CD1c-positive myeloid dendritic cell (primary cell): ENCODE measurements around the gene ZNF608.

Experiments
- DNase-seq: peaks from one replicate; pipeline ENCODE4 v3.0.0-alpha.2; 2016; ENCODE audit errors: extremely low spot score

ZNF608 gene, protein sequence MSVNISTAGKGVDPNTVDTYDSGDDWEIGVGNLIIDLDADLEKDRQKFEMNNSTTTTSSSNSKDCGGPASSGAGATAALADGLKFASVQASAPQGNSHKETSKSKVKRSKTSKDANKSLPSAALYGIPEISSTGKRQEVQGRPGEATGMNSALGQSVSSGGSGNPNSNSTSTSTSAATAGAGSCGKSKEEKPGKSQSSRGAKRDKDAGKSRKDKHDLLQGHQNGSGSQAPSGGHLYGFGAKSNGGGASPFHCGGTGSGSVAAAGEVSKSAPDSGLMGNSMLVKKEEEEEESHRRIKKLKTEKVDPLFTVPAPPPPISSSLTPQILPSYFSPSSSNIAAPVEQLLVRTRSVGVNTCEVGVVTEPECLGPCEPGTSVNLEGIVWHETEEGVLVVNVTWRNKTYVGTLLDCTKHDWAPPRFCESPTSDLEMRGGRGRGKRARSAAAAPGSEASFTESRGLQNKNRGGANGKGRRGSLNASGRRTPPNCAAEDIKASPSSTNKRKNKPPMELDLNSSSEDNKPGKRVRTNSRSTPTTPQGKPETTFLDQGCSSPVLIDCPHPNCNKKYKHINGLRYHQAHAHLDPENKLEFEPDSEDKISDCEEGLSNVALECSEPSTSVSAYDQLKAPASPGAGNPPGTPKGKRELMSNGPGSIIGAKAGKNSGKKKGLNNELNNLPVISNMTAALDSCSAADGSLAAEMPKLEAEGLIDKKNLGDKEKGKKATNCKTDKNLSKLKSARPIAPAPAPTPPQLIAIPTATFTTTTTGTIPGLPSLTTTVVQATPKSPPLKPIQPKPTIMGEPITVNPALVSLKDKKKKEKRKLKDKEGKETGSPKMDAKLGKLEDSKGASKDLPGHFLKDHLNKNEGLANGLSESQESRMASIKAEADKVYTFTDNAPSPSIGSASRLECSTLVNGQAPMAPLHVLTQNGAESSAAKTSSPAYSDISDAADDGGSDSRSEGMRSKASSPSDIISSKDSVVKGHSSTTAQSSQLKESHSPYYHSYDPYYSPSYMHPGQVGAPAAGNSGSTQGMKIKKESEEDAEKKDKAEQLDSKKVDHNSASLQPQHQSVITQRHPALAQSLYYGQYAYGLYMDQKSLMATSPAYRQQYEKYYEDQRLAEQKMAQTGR (N-terminal part only)

DNA sequence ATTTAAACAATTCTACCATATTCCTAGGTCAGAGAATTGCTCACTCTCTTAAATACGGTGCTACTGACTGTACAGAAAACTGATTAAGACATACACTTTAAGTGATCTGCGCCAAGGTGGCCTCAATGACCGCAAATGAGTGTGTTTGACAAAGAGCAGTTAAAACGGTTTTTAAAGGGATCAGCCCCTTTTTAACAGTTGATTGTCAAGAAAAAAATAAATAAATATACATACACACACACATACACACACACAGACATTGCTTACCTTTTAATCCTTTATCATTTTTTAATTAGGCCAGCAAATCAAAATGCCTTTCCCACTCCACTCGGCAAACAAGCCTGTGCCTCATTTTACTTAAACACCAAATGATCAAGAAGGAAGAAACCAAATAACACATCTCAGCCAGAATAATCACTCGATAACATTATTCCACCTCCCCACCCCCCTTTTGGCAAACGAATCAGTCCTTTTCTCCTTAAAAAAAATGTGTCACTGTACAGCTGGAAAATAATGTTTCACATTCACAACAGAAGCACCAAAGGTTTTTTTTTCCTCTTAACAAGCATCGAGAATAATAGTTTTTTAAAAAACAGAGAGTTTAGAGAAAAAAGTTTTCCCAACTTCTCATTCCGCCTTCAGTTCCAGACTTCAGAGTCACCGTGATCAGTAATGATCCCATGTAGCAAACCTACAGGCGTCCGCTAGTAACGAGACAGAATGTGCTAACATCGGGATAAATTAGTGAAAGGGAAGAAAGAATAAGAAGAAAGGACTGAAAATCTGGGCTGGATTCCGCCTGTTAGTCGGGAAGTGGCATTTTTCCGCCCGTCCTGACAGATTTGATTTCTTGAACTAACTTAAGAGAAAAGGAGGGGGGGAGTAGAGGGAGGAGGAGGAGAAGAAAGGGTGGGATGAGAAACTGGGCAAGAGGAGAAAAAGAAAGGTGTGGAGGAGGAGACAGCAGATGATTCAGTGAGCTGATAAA is at the start of gene ZNF608:
Gene ZNF608, minus strand, starts transcription at position 712 of the 988 bp plus-strand sequence. CDS start 1,650 bp downstream, outside the sequence.
- DNase-seq: peak; percentile 12

DNA sequence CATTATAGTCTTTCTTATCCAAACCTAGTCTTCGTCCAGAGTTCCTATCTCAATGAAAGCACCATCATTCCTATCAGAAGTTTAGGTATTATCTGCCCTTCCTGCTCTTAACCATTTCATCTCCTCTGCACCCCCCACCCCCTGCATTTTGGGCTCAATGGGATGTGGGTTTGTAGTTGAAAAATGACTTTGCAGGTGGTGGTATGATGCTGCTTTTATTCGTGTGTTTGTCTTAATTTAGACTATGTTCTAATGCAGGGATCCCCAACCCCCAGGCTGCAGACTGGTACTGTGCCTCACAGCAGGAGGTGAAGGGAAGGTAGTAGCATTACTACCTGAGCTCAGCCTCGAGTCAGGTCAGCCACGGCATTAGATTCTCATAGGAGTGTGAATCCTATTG is 49.4 kb upstream of the ZNF608 start:
- DNase-seq: no peak

DNA sequence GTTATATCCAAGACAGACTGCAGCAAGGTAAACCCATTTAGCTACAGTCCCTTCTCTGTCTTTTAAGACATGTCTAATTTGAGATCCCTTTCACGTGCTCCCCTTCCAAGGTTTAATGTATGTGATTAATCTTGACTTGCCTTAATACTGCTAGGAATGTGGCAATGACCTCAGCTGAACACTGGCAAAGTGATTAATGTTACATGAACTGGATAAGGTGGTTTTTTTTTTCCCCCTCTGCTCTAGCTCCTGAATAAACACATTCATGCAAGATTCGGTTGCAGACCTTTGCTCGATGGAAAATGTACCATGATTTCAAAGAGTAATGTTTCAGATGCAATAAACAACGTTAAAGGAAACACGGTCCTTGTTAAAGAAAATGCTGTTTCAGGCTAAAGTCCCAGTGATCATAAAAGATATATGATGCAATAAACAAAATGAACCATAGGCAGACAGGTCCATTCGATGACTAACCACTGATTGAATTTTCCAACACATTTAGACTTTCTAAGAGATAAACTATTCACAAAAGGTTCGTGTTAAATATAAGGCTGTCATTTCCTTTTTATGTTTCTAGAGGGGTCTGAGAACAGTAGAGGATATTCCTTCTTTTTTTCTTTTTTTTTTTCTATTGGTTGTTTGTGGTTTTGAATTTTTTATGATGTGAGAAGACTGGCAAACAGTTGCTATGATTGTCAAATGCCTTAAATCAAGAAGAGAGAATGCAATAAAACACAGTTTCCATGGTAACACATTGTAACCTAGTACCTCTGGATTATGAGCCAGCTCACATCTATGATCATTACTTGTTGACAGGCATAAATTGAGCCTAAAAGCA is 44.7 kb upstream of the ZNF608 start:
- no peak for DNase-seq

DNA sequence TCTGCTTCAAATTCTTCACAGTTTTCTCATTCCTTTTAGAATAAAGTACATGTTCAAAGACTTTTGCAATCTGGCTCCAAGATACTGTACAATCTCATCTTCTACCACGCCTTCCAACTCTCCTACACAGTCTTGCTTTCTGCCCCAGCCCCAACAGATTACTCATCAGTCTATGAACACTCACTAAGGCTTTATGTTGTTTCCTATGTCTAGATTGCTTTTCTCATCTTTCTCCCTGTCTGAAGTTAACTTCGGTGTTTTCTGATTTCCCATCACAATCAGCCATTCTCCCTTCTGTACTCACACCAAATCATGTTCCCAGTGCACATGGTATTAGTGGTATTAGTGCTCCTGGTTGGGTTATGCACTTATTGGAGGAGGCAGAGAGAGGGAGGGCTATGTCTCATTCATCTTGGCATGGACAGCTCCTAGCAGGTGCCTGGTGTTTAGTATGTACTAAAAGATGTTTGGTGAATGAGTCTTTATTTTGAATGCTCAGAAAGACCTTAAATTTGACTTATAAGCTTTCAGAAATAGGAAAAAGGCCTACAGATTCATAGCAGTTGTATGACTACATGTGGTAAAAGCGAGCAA is 44.0 kb upstream of the ZNF608 start:
- DNase-seq: no peak

DNA sequence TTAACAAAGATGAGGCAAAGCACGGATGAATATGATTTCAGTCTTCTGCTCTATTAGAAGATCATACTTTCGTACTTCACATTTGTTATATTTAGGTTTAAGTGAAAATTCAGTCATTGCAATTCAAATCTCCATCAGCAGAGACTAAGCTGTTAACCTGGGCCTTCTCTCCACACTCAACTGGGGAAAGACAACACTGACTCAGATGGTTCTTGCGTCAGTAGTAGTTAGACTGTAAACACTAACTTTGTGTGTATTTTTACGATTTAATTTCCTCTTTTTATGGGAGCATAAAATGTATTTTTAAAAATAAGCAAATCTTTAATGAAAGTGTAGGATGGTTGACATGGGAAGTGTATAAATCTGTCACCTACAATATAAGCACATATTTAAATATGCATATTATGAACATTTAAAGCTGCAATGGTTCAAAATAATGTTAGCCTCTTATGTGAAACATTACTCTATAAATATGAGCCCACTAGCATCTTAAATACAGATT is 42.7 kb upstream of the ZNF608 start:
- no peak for DNase-seq

DNA sequence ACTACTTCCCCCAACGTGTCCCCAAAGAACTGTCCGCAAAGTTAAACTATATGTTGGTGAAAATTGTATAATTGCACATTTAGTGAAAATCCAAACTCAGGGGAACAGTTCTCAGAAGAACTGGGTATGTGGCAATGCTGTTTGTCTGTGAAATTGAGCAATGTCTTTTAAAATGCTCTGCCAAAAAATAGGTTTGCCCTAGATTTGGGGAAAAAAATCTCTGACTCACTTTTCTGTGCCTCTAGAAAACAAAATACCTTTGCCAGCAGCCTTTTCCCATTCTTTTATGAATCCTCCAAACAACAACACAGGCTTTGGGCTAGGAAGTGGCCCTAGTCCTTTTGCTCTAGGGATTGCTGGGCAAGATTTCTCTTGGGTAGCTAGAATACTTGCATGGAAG is 37.4 kb upstream of the ZNF608 start:
- DNase-seq: no peak

DNA sequence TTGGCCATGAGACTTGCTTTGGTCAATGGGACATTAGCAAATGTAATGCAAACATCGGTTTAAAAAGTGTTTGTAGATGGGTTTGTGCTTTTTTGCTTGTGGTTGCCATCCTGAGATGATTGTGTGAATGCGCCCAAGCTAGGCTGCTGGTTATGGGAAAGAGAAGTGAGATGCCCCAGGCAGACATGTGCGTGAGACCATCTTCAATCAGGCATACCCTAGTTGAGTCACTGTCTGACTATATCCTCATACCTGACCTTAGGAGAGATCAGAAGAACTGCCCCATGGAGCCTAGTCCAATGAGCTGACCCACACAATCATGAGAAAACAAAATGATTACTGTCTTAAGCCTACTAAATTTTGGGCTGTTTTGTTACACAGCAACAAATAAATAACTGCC is 36.8 kb upstream of the ZNF608 start:
- no peak for DNase-seq

DNA sequence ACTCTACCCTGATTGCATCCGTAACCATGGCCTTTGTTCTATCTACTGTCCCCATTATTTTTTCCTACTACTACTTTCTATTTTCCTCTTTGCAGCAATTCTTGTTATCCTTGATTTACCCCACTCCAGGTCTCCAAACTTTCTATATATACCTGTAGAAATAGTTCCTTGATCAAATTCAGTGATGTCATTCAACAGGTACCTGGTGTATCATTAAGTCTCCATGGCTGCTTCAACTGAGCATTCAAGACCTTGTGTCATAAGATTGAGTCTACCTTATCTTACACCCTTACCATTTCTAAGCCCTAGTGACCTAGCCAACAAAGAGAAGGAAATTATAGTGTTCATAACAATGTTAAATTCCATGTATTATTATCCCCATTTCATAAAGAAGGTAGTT is 35.8 kb upstream of the ZNF608 start:
- DNase-seq: no peak

DNA sequence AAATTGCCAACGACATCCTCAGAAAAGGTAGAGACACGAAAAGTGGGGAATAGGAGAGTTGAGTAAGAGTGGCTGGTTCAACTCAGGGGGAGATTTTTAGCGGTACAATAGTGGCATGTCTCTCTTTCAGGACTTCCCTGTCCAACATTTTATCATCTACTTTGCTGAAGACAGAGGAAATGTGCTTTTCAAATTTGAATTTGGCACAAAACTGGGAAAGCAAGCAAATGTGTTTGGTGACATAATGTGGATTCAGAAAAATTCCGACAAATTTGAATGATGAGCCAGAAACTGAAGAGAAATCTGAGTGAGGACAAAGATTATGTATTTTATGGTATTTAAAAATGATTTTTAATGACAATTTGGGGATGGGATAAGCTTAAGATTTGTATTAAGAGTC is 33.6 kb upstream of the ZNF608 start:
- no peak for DNase-seq

DNA sequence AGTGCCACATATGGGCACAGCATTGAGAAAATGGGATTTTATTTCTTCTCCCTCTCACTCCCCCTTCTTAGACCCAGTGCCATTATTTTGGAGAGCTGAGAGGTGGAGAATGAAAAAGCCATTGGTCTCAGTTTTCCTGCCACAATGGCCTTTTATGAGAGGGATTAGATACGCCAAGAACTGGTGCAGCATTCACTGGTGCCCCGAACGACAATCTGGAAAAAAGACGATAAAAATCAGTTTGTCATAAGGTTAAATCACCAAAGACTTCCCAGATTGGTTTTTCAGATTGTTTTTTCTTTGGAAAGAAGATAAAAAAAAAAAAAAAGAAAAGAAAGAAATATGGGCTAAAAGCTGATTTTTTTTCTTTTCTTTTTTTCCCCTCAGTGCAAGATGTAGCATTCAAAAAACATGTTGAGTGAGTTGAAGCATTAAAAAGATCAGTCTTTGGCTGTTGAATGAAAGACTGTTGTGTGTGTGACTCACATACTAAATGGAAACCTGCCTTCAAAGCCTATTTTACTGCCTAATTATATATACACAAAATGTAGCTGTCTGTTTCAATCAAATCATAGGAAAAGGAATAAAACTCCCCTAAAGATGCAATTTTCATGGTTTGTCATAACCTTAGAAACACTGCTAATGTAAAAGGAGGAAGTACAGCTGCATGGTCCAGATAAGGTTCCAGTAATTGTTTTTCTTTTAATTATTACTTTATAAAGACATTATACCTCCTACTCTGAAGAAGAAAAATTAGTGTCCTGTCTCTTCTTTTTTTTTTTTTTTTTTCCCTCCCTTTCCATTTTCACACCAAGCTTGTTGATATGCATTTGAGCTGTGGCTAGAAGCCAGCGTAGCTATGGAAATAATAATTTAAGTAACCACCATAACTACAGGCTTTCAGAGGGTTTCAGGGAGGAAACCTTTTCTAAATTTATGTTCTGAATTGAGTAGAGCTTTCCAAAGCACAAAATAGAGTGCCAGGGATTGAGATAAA is 27.2 kb upstream of the ZNF608 start:
- no peak for DNase-seq

DNA sequence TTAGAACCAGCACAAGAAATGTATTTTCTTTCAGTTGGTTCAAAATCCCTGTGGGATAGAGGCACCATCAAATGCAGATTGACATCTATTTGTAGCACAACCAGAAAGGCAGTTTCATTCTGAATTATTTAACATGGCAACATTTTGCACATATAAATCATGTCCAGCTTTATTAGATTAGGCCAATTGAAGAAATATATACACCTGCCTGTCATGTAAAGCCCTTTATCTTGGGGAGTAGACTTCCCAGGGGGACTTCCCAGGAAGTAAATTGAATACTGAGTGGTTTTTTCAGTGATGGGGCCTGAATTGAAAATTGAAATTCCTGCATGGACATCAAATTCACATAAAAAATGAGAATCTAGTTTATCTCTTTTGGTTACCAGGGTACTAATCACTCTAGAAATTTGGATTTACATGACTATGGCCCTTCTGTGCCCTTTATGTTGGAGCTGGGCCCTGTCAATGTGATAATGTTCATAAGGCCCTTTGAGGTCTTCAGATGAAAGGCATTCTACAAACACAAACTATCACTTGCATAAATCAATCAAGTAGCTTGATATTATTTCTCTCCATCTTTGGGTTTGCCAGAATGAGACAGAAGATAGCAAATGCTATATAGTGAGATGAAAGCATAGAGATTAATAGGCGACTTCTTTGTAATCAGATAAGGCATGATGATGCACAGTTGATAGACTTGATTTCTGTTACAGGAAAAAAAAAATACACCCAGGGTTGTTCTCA is 26.2 kb upstream of the ZNF608 start:
- DNase-seq: no peak

DNA sequence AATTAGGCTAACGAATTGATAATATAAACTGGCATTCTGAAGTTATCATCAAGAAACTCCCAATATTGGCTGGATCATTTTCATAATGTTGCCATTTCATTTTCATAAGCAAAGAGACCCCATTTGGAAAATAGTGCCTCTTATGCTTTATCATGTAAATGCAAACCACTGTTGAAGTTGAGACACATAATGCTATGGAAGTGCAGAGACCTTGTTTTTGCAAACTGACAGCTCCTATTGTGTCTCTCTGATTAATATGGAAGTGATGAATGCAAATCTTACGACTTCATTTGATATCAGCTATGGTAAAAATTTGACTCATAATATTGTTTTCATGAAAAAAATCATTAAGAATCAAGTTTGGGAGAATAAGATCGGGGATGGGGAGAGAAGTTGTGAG is 25.3 kb upstream of the ZNF608 start:
- no peak for DNase-seq

DNA sequence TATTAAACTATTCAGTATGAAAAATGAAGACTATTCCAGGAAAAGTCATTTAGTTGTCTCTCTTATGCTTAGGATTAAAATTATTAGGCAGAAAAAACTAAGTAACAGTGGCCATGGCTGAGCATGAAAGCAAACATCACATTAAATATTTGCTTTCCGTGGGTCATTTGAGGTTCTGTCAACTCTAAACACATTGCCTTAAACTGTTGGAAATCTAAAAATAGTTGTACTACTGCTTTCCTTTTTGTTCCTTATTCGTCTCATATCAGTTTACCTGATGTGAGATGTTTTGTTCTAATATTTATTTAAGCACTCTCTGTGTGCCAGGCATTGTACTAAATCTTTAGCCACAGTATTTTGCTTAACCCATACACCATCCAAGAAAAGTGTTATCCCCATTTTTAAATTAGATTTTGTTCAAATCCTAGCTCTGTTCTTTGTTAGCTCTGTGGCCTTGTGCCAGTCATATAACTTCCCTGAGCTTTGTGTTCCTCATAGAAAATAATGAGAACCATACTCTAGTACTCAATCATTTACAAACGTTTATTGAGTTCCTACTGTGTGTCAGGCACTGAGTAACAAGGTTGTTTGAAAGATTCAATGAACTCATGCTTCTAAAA is 18.7 kb upstream of the ZNF608 start:
- no peak for DNase-seq

DNA sequence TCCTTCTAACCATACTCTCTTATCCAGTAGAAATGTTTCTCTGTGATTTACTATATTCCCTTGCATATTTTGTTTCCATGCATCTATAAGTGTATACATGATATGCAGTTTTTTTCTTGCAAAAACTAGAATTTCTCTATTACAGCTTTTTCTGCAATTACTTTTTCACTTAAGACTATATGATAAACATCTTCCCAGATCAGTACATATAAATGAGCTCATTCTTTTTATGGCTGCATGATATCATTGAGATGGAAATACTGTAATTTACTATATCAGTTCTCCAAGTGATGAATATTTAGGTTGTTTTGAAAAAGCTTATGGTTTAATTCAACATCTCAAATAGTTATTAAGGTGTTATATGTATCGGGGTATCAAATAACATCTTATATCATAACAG is 18.1 kb upstream of the ZNF608 start:
- no peak for DNase-seq

DNA sequence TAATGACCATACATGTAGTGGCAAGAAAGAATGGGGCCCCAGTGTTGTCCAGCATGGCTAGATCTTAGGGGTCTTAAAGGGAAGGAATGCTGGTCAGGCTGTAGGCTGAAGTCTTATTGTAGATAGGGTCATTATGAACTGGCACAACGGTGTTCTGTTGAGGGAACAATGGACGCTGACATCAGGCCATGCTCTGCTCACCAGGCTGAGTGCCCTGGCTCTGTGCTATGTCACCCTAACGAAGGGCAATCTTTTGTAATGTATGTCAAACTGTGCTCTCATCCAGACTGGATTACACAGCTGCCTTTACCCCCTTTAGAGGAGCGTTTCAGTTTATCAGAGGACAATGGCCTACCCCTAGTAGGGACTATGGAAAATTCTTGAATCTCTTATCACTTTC is 14.6 kb upstream of the ZNF608 start:
- DNase-seq: no peak

DNA sequence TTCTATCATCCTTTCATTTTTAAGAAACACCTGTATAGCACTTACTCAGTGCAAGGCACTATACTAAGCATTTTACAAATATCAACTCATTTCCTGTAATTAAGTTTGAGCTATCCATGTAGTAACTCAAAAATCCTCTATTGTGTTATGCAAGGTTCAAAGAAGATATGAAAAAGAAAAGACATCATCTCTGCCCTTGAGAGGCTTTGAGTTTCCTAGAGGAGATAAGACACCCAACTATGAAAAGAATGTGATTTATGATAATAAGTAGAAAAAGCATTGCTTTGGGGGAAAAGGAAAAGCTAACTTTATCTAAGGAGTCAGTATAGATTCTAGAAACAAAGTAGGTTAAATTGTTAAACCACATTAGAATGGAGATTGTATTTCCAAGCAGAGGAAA is 14.2 kb upstream of the ZNF608 start:
- no peak for DNase-seq

DNA sequence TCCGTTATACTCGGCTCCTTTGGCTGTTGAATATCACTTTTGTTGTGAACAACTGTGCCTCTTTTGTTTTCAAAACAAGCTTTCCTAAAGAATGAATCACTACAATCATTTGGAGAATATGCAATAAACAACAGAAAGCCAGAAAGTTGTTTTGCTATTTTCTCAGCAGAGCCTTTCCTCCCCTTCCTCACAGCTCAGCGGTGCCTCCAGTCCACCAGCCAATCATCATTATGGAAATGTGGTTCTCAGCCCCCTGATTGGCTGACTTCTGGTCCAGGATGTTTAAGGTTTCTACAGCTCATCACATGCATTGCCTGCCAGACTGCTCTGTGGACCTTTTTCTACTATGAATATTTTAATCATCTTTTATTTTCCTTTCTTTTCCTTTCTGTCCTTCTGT is 9.1 kb upstream of the ZNF608 start:
- no peak for DNase-seq
